HG03135 (cell line): ENCODE data around the gene CSNK2A1.
"Not testable (repeated sequence)": the region's sequence is repeated elsewhere in the genome, so short reads cannot be mapped to it uniquely, and the experiment has no call there.

Experiments
- ATAC-seq: cut with Tn5 transposase; IDR thresholded peaks from one replicate; pipeline ENCODE4 v1.9.1; 2021; ENCODE audit warnings: mild to moderate bottlenecking, moderate library complexity; ENCODE audit not compliant: unreplicated experiment

Gene CSNK2A1

DNA sequence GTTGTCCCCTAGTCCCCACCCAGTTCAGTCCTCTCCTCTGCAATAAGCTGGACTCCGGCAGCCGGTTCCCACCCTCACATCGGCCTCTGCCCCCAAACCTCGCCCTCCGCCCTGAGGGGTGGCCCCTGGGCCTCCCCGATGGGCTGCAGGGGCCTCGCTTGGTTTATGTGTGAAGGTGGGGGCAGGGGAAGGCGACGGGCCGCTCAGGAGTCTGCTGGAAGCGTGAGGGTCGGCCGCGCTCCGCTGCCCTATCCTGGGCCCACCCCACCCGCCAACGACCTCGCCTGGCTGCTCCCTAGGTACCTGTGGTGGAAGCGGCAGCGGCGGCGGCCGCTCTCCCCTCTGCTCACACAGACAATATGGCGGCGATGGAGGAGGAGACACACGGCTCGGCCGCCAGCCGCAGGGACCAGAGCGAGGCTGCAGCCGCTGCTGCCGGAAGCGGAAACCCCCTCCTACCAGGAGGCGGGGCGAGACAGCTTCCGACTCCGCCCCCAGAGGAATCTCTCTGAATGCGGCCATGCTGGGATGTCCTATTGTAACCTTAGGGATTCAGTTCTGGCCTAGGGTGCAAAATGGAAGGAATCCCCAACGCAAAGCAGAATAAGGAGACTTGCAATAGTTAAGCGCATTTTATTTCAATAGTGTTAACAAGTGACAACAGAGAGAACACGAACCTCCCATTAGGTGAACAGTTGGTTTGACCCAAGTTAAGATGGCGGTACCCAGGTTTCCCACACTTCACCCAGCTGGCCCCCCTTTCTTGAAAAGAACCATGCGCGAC is at the start of gene CSNK2A1:
CSNK2A1 (minus strand) TSS at position 422 of the 784 bp plus-strand sequence. CDS start 35,239 bp downstream, outside the sequence.
- peak; percentile 95 for ATAC-seq

DNA sequence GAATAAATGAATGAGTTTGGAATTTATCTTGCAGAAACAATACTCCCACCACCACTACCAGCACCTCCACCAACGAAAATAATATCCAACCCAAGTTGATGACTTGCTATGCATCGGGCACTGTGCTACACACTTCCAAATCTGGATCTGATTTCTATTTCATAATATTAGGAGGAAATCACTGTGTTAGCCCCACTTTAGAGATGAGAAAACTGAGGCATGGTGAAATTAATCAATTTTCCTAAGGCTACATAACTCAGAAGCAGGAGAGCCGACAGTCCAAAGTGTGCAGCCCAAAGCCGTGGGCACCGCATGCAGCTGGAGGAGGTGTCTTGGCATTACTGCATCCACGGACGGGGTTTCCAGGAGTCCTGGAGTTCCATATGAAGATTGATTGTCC is 48.9 kb upstream of the CSNK2A1 start:
- ATAC-seq = no peak

DNA sequence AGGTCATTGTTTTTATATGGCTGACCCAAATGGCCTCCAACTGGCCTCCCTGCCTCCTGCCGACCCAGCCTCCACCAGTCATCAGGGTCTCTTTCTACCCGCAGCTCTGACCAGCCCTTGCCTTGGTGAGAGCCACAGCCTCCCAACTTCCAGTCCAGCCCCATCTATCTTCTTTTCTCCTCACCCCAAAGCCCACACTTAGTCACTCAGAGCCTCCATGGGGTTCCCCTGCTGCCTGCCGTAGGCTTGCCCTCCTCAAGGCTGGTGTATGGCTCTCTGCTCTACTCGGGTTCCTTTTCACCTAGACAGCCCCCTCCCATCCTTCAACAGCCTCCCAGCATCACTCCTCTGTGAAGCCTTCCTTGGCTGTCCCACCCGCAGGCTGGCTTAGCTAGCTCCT is 48.4 kb upstream of the CSNK2A1 start:
- no peak for ATAC-seq

DNA sequence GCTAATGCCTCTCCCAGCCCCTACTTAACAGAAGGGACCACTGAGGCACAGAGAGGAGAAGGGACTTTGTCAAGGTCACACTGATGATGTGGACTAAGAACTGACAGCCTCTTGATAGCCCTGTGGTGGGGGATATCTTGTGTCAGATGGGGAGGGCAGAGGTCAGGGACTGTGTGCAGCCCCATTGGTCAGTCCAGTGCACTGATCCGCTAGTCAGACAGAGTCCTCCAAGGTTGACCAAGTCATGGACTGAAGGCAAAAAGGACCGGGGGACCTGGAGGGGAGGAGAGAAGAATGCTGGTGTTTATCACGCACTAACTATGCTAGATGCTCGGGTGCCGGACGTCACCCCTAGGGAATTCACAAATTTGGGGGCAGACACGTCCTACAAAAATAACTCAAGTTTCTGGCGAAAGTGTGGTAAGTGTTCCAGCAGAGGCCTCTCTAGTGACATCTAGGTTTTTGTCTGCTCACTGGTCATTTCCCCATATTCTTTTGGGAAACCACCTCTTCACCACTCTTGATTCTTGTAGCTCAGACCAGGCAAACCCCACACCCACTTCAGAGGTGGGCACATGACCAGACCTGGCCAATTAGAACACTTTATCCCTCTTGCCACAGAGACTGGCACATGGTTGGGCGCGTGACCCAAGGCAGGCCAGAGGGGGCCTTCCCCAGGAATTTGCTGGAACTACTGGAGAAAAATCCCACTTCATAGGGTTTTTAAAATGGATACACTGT is 45.5 kb upstream of the CSNK2A1 start:
- ATAC-seq = no peak

DNA sequence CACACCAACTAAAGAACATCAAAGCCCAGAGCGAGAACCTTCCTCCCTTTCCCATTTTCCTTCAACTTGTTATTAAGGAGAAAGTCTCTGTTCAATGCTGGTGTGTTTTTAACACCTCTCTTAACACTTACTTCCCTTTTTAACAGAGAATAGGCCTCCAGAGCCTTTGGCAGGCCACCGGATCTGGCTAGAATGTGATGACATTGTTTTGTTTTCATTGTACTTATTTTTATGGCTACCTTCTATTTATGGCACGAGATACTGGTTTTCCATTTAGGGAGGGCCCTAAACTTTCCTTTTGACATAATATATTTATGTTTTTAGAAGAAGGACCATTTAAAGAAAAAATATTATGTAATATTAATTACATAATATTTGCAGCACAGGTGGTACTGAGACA is 44.9 kb upstream of the CSNK2A1 start:
- ATAC-seq = no peak

DNA sequence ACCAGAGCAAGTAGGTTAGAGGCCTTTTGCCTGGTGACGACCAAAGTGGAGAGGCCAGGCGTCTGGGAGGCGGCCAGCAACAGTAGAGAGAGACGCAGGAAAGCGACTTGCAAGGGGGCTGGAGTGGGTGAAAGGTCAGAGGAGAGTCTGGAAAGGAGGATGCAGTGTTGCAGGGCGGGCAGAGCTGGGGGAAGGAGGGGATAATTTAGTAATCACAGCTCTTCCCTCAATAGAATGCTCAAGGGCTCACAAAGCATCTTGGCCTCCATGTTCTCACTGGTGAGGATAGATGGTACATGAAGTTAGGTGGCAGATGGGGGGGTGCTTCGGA is 41.3 kb upstream of the CSNK2A1 start:
- no peak for ATAC-seq

DNA sequence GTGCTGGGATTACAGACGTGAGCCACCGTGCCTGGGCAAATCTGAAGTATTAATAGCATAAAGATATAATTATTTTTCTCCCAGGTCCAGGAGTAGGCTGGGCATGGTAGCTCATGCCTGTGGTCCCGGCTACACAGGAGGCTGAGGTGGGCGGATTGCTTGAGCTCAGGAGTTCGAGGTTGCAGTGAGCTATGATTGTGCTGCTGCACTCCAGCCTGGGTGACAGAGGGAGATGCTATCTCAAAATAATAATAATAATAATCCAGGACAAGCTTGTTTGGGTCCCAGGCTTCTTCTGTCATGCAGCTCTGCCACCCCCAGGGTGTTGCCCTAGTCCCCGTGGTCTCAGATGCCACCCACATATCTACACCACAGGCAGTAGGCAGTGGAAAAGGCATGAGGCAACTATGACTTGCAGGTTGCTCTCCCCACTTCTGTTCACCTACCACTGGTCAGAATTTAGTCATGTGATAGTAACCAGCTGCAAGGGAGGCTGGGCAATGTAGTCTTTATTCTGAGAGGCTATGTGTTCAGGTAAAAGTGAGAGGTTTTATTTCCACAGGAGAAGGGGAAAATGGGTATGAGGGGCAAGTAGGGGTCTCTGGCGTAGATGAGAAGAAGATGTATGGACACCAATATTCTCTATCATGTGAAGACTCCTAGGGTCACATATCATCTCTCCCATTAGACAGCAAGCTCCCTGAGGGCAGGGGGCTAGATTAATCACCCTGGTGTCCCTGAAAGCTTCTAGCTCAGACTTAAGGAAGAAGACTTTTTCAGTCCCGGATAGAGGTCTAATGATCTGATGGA is 40.8 kb upstream of the CSNK2A1 start:
- ATAC-seq = no peak

DNA sequence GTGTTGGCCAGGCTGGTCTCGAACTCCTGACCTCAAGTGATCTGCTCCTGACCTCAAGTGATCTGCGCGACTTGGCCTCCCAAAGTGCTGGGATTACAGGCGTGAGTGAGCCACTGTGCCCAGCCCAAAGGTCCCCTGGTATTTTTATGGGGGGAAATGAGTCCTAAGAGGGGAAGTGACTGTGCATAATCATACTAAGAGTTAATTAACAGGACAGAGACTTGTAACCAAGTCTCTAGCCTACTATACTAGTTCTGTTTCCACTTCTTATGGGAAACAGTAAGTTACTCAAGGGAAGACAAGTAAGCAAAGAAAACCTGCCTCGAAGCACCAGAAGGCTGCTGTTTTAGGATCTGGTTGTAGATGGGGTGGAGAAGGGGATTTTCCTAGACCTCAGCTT is 38.6 kb upstream of the CSNK2A1 start:
- ATAC-seq = no peak

DNA sequence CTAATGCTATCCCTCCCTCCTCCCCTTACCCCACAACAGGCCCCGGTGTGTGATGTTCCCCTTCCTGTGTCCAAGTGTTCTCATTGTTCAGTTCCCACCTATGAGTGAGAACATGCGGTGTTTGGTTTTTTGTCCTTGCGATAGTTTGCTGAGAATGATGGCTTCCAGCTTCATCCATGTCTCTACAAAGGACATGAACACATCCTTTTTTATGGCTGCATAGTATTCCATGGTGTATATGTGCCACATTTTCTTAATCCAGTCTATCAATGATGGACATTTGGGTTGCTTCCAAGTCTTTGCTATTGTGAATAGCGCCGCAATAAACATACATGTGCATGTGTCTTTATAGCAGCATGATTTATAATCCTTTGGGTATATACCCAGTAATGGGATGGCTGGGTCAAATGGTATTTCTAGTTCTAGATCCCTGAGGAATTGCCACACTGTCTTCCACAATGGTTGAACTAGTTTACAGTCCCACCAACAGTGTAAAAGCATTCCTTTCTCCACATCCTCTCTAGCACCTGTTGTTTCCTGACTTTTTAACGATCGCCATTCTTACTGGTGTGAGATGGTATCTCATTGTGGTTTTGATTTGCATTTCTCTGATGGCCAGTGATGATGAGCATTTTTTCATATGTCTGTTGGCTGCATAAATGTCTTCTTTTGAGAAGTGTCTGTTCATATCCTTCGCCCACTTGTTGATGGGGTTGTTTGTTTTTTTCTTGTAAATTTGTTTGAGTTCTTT is 35.5 kb upstream of the CSNK2A1 start:
- not testable (repeated sequence) for ATAC-seq

DNA sequence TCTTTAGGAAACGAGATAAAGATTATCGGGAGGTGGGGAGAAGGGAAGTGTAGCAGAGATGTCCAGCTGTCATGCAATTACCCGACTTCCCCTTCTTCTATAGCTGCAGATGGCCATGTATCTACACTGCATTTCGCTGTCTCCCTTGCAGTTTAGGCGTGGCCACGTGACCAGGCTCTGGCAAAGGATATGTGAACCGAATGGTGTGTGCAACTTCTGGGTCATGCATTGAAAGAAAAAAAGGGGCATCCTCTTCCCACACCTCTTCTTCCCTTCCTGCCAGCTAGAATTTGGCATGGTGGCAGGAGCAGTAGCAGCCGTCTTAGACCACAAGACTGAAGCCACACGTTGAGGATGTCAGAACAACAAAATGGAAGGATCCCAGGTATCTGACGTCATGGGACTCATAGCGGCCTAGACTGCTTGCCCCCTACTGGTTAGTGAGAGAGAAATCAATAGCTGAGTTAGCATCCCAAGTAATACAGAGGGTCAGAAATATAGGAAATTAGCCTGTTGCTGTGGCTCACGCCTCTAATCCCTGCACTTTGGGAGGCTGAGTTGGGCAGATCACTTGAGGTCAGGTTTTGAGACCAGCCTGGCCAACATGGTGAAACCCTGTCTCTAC is 33.7 kb upstream of the CSNK2A1 start:
- no peak for ATAC-seq

DNA sequence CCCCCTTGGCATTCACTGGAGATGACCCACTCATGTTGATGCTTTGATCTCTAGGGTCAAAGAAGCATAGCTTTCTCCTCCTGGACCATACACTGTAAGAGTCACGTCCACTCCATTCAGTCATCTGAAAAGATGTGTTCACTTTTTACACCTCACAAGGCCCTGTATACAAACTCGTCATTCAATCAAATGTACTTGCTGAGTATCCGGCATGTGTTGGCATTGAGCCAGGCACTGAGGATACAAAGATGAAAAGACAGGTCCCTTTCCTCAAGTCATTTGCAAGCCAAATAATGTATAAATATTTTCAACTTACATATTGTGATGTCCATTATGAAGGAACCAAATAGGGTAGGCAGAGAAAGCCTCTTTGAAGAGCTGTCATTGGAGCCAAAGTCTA is 32.6 kb upstream of the CSNK2A1 start:
- ATAC-seq = no peak

DNA sequence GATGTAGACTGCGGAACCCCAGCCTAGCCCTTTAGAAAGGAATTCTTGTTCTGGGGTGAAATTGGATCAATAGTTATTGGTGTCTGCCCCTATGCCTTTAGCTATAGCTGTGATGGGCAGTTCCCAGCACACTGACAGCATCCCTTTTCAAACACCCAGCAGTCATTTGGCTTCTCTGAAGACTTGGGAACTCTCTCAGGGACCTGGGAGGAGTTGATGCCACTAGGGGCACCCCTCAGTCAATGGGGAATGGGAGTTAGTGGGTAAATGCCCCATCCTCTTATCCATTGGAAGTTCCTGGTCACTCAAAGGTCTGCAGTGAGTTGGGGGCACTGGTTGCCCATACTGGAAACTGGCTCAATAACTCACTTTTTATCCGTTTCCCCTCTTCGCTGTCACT is 31.6 kb upstream of the CSNK2A1 start:
- ATAC-seq = no peak

DNA sequence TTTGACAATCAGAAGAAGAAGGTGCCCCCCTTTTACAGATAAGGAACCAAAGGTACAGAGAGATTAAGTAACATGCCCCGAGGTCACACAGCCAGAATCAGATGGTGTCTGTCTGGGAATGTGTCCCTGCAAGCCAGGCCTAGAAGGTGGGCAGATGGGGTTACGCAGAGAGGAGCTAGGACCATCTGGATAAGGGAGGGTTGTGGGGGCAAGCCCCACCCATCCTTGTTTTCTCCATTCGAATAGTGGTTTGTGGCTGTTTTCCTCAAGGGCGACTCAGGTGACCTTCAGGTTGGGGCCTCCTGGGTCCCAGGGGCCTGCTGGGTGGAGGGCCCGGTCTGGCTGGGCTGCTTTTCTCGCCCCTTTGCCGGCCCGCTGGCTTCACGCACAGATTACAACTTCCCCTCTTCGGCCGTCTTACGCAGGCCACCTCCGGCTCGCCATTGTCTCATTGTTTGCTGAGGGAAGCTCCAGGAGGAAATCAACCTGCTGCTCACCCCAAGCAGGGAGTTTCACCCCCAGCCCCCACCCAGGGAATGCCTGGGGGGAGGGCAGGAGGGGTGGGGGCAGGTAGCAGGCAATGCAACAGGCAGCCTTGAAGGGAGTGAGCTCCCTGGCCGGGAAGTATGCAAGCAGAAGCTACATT is 30.8 kb upstream of the CSNK2A1 start:
- no peak for ATAC-seq

DNA sequence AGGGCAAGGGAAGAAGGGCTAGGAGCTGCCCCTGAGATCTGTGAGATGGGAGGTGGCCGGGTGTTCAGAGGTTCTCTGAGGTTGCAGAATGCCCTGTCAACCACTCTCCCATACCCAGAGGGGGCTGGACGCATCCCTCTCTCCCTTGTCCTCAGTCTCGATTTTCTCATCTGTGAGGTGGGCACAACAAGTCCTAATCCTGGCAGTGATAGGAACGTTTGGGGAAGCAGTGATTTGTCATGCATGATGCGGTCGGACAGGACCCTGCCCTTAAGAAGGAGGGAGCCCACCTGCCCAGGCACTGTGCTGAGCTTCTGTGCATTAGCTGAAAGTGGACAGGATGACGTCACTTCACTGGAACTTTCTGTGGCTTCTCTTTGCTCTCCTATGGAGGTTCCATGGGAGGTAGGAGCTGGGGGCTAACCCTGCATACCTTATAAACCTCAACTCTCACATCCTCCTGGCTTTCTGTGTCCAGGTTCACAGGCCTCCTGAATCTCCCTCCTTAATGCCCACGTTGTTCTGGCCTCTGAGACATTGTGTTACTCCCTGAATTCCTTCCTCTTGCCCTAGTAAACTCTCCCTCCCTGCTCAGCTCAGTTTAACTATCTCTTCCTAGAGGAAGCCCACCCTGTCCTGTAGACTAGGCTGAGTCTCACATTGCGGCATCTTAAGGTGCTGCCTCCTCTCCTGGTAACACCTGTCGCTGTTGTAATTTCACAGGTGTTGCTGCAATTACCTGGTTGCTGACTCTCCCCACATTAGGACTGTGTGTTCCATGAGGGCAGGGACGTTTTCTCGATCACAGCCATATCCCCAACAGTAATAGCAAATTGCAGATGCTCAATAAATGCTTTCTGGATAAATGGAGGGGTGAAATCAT is 30.1 kb upstream of the CSNK2A1 start:
- no peak for ATAC-seq

DNA sequence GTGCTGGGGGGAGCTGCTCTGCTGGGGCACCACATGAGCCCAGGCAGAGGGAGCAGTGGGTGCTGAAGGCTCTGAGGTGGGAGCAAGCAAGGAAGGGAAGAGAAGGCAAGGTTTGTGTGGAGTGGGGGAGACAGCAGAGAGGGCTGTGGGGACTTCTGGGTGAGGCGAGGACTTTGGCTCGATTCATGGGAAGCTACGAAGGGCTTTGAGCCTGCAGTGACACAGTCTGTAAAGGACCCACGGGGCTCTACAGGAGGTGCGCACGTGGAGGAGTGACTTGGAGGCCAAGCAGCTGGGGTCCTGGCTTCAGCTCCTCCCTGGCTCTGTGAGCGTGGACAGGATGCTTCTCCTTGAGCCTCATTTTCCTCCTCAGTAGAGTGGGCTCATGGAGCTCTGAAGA is 29.1 kb upstream of the CSNK2A1 start:
- ATAC-seq = no peak

DNA sequence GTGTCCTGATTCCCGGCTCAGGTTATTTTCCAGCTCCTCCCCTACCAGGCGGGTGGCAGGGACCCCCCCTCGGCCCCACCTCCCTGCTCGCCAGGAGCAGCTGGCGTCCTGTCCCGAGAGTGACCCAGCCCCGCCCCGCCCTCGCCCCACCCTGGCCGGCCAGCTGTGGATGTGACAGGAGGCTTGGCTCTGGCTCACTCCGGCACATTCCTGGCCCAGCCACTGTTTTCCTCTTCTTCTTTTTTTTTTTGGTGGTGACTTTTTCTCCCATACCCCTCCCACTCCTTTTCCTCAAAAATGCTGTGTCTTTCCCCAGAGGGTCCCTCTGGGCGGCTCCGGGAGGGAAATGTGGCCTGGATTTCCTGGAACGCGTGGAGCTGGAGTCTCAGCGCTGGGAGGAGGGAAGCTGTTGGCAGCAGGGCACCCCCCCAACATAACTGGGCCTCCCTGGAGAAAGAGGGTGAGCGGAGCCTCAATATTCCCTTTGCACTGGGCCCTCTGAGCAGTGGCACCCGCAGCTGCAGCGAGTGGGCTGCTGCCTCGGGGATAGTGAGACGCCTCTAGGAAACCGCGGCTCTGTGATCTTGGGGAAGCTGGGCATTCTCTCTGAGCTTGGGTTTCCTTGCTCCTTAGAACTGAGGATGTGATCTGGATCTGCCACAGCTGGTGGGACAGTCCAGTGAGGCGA is 28.3 kb upstream of the CSNK2A1 start:
- ATAC-seq = no peak

DNA sequence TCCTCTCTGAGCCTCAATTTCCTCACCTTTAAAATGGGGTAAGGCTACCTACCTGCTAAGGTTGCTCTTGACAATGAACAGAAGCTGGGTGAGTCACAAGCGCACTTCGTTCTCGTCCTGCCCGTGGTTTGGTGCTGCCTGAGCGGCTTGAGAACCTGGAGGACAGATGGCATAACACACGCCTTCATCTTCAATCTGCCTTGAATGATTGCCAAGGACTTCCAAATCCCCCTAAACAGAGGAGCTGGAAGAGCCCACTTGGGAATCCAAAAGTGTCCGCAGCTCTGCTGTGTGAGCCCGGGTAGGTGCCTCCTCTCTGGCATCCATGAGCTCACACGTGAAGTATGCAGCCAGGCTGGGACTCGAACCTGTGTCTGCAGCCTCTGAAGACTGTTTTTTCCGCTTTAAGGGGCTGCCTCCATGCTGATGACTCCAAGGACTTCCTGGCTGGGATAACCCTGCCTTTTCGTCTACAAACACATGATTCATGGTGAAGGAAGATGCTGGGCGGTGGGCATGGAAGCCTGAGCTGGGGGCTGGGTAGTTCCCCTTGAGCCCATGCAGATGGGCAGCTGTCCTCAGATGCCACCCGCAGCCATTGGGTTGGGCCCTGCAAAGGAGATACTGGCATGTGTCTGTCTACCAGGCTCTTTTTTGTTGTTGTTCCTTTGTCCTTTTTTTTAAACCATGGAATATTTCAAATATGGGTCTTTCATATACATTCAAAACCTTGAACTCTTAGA is 25.3 kb upstream of the CSNK2A1 start:
- ATAC-seq = no peak
